IMR-90 (cell line): ENCODE results near the gene CLTA.

ENCODE experiments used
- BHLHE40 ChIP-seq: fragments of 150-350 bp; IDR thresholded peaks from 2 replicates; pipeline ENCODE4 v1.6.1; 2016; ENCODE audit warnings: mild to moderate bottlenecking, low read depth, low read length
- CTCF ChIP-seq: conservative IDR thresholded peaks from 2 replicates; pipeline ENCODE4 v1.5.1; 2012; ENCODE audit warnings: mild to moderate bottlenecking, low read depth, low read length, improper control_type of control experiment
- MAZ ChIP-seq: IDR thresholded peaks from 2 replicates; pipeline ENCODE4 v1.6.1; 2012; ENCODE audit warnings: low read depth, mild to moderate bottlenecking, low read length, improper control_type of control experiment, moderate library complexity, borderline replicate concordance
- NFE2L2 ChIP-seq: fragments of 150-350 bp; IDR thresholded peaks from 2 replicates; pipeline ENCODE4 v1.6.1; 2016; ENCODE audit warnings: low read depth, mild to moderate bottlenecking, low read length
- POLR2A ChIP-seq: IDR thresholded peaks from 2 replicates; pipeline ENCODE4 v1.6.1; 2012; ENCODE audit warnings: mild to moderate bottlenecking, low read depth, low read length
- RFX5 ChIP-seq: IDR thresholded peaks from 2 replicates; pipeline ENCODE4 v1.8.0; 2012; ENCODE audit warnings: low read depth, mild to moderate bottlenecking, low read length, moderate library complexity
- USF2 ChIP-seq: fragments of 150-350 bp; IDR thresholded peaks from 2 replicates; pipeline ENCODE4 v1.6.1; 2017; ENCODE audit warnings: mild to moderate bottlenecking, antibody characterized with exemption, low read length, low read depth

GRCh38 chr9:36190388-36191289 lies at the start of gene CLTA:
- TF ChIP-seq MAZ = peak; percentile 84; the same call in 1 of the 2 replicates
- peak; percentile 60 for TF ChIP-seq CTCF
- no peak for TF ChIP-seq RFX5
- peak; percentile 72; the same call in 1 of the 2 replicates for TF ChIP-seq BHLHE40
- no peak for TF ChIP-seq NFE2L2
- peak; percentile 78 for TF ChIP-seq USF2
- TF ChIP-seq POLR2A = peak; percentile 99
